K562 (cell line): ENCODE measurements around the gene GLE1. TPM values are rescaled to one million over a fixed set of nuclear protein-coding genes. Genes with fewer than 3 reads are reported as not detected.

Experiments used
- BCOR ChIP-seq: fragments of 450-650 bp; IDR thresholded peaks from 2 replicates; pipeline ENCODE4 v1.6.1; 2016
- CBFB ChIP-seq: sonication (generic); formaldehyde crosslinking; IDR thresholded peaks from 2 replicates; pipeline ENCODE4 v1.4.0; 2020; ENCODE audit warnings: mild to moderate bottlenecking, missing genetic modification reagents
- CCNT2 ChIP-seq: IDR thresholded peaks from 2 replicates; pipeline ENCODE4 v1.6.1; 2011; ENCODE audit warnings: borderline replicate concordance, low read depth, mild to moderate bottlenecking, moderate library complexity, mixed read lengths, low read length; ENCODE audit not compliant: insufficient read length; ENCODE audit errors: extremely low read depth
- HNRNPL ChIP-seq: fragments of 200-400 bp; formaldehyde crosslinking; IDR thresholded peaks from 2 replicates; pipeline ENCODE4 v1.6.1; 2017; ENCODE audit warnings: low read depth, mild to moderate bottlenecking, low read length
- HSF4 ChIP-seq: fragments of 250-450 bp; sonication (Bioruptor Pico); IDR thresholded peaks from 2 replicates; pipeline ENCODE4 v2.1.2; 2022; ENCODE audit warnings: mild to moderate bottlenecking, moderate library complexity, borderline replicate concordance
- MAFG ChIP-seq: fragments of 450-650 bp; conservative IDR thresholded peaks from 2 replicates; pipeline ENCODE4 v1.6.1; 2016; ENCODE audit warnings: missing genetic modification characterization, missing compliant biosample characterization
- MAFK ChIP-seq: IDR thresholded peaks from 2 replicates; pipeline ENCODE4 v1.6.1; 2011; ENCODE audit warnings: low read length, improper control_type of control experiment
- NEUROD1 ChIP-seq: fragments of 150-350 bp; IDR thresholded peaks from 2 replicates; pipeline ENCODE4 v1.6.1; 2014; ENCODE audit warnings: borderline replicate concordance, low read length, low read depth; ENCODE audit not compliant: partially characterized antibody
- PCBP2 ChIP-seq: fragments of 200-400 bp; formaldehyde crosslinking; IDR thresholded peaks from 2 replicates; pipeline ENCODE4 v1.6.1; 2018; ENCODE audit warnings: low read length, low read depth, mild to moderate bottlenecking, moderate library complexity; ENCODE audit not compliant: poor library complexity, severe bottlenecking
- RBM14 ChIP-seq: fragments of 200-400 bp; formaldehyde crosslinking; IDR thresholded peaks from 2 replicates; pipeline ENCODE4 v1.6.1; 2018; ENCODE audit warnings: low read depth, mild to moderate bottlenecking, low read length, moderate library complexity, borderline replicate concordance; ENCODE audit not compliant: insufficient read depth
- SMAD4 ChIP-seq: fragments of 250-450 bp; sonication (Bioruptor Pico); conservative IDR thresholded peaks from 2 replicates; pipeline ENCODE4 v1.8.0; 2021; ENCODE audit warnings: inconsistent platforms, mild to moderate bottlenecking, moderate library complexity
- SMARCE1 ChIP-seq: fragments of 450-650 bp; IDR thresholded peaks from 2 replicates; pipeline ENCODE4 v1.7.1; 2016; ENCODE audit warnings: mild to moderate bottlenecking
- TARDBP ChIP-seq: fragments of 450-650 bp; IDR thresholded peaks from 2 replicates; pipeline ENCODE4 v1.6.1; 2016
- TEAD2 ChIP-seq: fragments of 450-650 bp; IDR thresholded peaks from 2 replicates; pipeline ENCODE4 v1.6.1; 2016; ENCODE audit warnings: missing genetic modification characterization, control low read depth, missing compliant biosample characterization
- ZC3H8 ChIP-seq: fragments of 450-650 bp; IDR thresholded peaks from 2 replicates; pipeline ENCODE4 v1.6.1; 2017
- ZNF644 ChIP-seq: fragments of 200-800 bp; sonication (Bioruptor generic); IDR thresholded peaks from 2 replicates; pipeline ENCODE4 v1.6.1; 2016; ENCODE audit warnings: low read depth, missing genetic modification characterization, missing compliant biosample characterization
- ZNF699 ChIP-seq: fragments of 250-450 bp; sonication (Bioruptor Pico); IDR thresholded peaks from 2 replicates; pipeline ENCODE4 v1.8.0; 2021; ENCODE audit warnings: mild to moderate bottlenecking, moderate library complexity; ENCODE audit not compliant: insufficient replicate concordance
- polyA plus RNA-seq, 8 experiments: library from polyadenylated mRNA; depleted of rRNA in 4 of 8; stranded (reverse) in 5 of 8; unstranded in 3 of 8; fragments of >200 nt; fragmentation: Nextera tagmentation in 2 of 8; fragmentation: Illumina TruSeq in 1 of 8; extraction: Ambion mirVana in 2 of 8; extraction: Trizol in 1 of 8; gene quantifications; 2 replicates each; pipeline versions ENCODE4 v1.2.1 to v1.2.3, GENCODE V29; 2011 to 2014; ENCODE audit warnings: inconsistent platforms in 1 of 8, missing spikeins in 1 of 8
- total RNA-seq, 7 experiments: library from RNA; depleted of rRNA in 6 of 7; stranded (reverse); fragments of >200 nt in 6 of 7; fragmentation: Illumina TruSeq in 2 of 7; extraction: Trizol in 2 of 7; gene quantifications; 2 replicates each; pipeline versions ENCODE4 v1.2.1 to v1.2.3, GENCODE V29; 2011 to 2021; ENCODE audit warnings: low replicate concordance in 1 of 7
- TF ChIP-seq, protein P1 (sequence below): IDR thresholded peaks from 3 replicates; pipeline ENCODE4 v1.6.1; 2011; ENCODE audit warnings: borderline replicate concordance, mild to moderate bottlenecking; ENCODE audit not compliant: insufficient read length, insufficient read depth
- TF ChIP-seq, protein P2 (sequence below): fragments of 450-650 bp; IDR thresholded peaks from 2 replicates; pipeline ENCODE4 v1.6.1; 2018; ENCODE audit not compliant: partially characterized antibody
- TF ChIP-seq, protein P3 (sequence below): fragments of 450-650 bp; formaldehyde crosslinking; IDR thresholded peaks from 2 replicates; pipeline ENCODE4 v1.4.0; 2022; ENCODE audit warnings: missing genetic modification characterization
- TF ChIP-seq, protein P4 (sequence below), 2 experiments: fragments of 250-450 bp in 1 of 2; fragments of 450-650 bp in 1 of 2; sonication (Bioruptor Pico) in 1 of 2; IDR thresholded peaks; 2 replicates each; pipeline versions ENCODE4 v1.6.1 to v1.8.0; 2016 to 2021; ENCODE audit warnings: mild to moderate bottlenecking in 2 of 2, moderate library complexity in 2 of 2, missing compliant biosample characterization in 1 of 2, missing genetic modification characterization in 1 of 2

The GLE1 gene
- total and polyA plus RNA-seq, 9 of the 15 experiments (the other 6 are each of a cell fraction or from before 2014, with no cell fraction given), result 15.9 to 44.8 (median 37.6) TPM

DNA sequence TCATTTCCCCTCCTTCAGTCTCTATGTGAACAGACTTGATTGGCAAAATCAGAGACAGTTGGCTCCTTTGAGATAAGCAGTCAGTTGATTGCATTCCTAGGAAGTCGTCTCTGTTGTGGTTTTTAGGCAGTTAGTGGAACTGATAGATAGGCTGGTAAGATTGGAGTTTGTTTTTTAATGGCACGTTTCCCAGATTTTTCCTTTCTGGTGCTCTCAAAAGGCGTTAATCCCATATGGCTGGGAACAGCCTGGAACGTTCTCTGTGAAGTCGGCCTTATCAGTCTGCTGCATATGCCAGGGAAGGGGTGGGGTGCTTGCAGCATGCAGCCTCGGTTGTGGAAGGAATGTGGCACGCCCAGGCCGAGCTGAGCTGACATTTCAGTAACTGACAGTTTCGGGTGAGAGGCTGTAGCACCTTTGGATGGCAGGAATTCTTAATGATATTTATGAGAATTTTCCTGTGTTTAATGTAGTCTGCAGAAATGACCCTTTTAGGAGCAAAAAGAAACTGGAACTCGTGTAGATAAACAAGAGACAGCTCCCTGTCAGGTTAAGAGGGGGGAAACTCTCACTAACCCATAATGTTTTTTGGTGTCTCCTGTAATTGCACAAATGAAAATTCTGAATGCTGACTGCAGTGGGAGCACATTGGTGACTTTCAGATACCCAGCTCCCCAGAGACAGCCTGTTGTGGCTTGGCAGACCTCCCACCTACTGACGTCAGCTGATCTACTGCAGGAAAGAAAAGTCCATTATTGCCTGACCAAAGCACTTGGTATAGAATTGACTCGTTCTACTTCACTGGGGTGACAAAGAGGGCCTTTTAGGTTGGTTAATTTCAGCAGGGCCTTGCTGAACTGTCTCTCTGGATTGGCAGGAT, 54.2 kb downstream of the GLE1 start (continued):
- TF ChIP-seq, protein P1, sequence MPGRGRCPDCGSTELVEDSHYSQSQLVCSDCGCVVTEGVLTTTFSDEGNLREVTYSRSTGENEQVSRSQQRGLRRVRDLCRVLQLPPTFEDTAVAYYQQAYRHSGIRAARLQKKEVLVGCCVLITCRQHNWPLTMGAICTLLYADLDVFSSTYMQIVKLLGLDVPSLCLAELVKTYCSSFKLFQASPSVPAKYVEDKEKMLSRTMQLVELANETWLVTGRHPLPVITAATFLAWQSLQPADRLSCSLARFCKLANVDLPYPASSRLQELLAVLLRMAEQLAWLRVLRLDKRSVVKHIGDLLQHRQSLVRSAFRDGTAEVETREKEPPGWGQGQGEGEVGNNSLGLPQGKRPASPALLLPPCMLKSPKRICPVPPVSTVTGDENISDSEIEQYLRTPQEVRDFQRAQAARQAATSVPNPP, result no peak
- TF ChIP-seq SMARCE1 (peak; percentile 96), PCBP2 (no peak), HSF4 (CRISPR knock-in tag) (no peak), CCNT2 (peak; percentile 96), NEUROD1 (no peak), ZNF644 (tag) (peak; percentile 95), ZC3H8 (peak; percentile 22; the same call in 1 of the 2 replicates), MAFG (0 out of 2 replicates have a peak, but pooled peaks have one; percentile 4), TARDBP (peak; percentile 81; the same call in 1 of the 2 replicates), TEAD2 (peak; percentile 96), CBFB (CRISPR knock-in tag) (no peak), SMAD4 (CRISPR knock-in tag) (peak; percentile 99), ZNF699 (no peak), HNRNPL (no peak), BCOR (peak; percentile 100), RBM14 (no peak), MAFK (no peak)
- TF ChIP-seq, protein P2, sequence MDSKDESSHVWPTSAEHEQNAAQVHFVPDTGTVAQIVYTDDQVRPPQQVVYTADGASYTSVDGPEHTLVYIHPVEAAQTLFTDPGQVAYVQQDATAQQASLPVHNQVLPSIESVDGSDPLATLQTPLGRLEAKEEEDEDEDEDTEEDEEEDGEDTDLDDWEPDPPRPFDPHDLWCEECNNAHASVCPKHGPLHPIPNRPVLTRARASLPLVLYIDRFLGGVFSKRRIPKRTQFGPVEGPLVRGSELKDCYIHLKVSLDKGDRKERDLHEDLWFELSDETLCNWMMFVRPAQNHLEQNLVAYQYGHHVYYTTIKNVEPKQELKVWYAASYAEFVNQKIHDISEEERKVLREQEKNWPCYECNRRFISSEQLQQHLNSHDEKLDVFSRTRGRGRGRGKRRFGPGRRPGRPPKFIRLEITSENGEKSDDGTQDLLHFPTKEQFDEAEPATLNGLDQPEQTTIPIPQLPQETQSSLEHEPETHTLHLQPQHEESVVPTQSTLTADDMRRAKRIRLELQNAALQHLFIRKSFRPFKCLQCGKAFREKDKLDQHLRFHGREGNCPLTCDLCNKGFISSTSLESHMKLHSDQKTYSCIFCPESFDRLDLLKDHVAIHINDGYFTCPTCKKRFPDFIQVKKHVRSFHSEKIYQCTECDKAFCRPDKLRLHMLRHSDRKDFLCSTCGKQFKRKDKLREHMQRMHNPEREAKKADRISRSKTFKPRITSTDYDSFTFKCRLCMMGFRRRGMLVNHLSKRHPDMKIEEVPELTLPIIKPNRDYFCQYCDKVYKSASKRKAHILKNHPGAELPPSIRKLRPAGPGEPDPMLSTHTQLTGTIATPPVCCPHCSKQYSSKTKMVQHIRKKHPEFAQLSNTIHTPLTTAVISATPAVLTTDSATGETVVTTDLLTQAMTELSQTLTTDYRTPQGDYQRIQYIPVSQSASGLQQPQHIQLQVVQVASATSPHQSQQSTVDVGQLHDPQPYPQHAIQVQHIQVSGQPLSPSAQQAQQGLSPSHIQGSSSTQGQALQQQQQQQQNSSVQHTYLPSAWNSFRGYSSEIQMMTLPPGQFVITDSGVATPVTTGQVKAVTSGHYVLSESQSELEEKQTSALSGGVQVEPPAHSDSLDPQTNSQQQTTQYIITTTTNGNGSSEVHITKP, result peak; percentile 36
- TF ChIP-seq, protein P3, sequence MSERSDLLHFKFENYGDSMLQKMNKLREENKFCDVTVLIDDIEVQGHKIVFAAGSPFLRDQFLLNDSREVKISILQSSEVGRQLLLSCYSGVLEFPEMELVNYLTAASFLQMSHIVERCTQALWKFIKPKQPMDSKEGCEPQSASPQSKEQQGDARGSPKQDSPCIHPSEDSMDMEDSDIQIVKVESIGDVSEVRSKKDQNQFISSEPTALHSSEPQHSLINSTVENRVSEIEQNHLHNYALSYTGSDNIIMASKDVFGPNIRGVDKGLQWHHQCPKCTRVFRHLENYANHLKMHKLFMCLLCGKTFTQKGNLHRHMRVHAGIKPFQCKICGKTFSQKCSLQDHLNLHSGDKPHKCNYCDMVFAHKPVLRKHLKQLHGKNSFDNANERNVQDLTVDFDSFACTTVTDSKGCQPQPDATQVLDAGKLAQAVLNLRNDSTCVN (CRISPR knock-in tag), result peak; percentile 49; the same call in 1 of the 2 replicates
- TF ChIP-seq, protein P4, sequence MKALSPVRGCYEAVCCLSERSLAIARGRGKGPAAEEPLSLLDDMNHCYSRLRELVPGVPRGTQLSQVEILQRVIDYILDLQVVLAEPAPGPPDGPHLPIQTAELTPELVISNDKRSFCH (CRISPR knock-in tag; IDR thresholded peaks at IDR 0.05), result no peak
- TF ChIP-seq, protein P4 (tag; IDR thresholded peaks at IDR 0.05), result peak; percentile 98
